Measurements from ENCODE around the gene KEL. TPM values are rescaled to one million over a fixed set of nuclear protein-coding genes. Genes with fewer than 3 reads are reported as not detected.

The KEL gene
- polyA plus RNA-seq, 3 donors from 2014 or later, result not detected

DNA sequence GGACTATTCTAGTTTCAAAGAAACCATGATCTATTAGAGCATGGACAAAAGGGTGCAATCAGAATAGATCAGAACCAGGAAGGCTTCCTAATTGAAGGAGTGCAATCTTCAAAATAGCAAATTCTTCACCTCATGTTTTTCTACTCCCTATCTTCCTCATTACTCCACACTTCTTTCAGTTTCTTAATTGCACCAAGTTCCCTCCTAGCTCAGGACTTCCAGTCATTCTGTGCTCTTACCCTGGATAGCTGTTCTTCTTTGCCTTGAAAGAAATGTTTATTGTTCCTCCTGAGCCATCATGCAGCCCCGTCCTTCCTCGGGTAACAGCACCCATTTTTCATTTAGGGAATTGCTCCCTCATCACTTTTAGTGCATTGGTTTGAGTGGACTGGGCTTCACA is 51.7 kb downstream of the KEL start:
- no peaks in the 10 kb centered on the region for H3K36me3 Mint-ChIP-seq
- peaks cover 2 to 8% (median 3%) of the 10 kb centered on the region in 3 donors for H3K27me3 Mint-ChIP-seq (ENCODE audit: low read depth in 3 of 3)
- peaks cover 0 to 1% of the 10 kb centered on the region in 2 donors for H3K4me1 Mint-ChIP-seq
- no peak overlapping the region for H3K4me3 Mint-ChIP-seq
- no peaks in the 10 kb centered on the region for H3K9me3 Mint-ChIP-seq
- H3K27ac Mint-ChIP-seq, result no peak overlapping the region
- DNase-seq, result no peak

DNA sequence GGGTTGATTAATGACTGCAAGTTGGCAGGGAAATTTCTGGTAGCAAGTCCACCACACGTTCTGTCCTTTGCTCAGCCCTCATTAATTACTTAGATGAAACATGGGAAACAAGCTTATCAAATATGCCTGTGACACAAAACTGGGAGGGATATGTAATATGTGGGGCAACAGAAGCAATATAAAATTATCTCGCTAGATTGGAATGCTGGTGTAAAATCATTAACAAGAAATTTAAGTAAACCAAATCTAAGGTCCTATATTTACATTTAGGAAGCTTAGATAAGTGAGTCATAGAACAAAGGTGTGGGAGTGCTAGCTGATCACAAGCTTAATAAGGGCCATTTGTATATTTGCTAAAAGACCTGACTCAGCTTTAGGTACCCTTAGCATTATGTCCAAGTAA is 52.1 kb downstream of the KEL start:
- DNase-seq, result no peak
- no peak overlapping the region for H3K4me3 Mint-ChIP-seq
- peaks cover 0 to 1% of the 10 kb centered on the region in 2 donors for H3K4me1 Mint-ChIP-seq
- H3K27ac Mint-ChIP-seq, result no peak overlapping the region
- no peaks in the 10 kb centered on the region for H3K36me3 Mint-ChIP-seq
- peaks cover 2 to 8% (median 3%) of the 10 kb centered on the region in 3 donors for H3K27me3 Mint-ChIP-seq (ENCODE audit: low read depth in 3 of 3)
- H3K9me3 Mint-ChIP-seq, result no peaks in the 10 kb centered on the region

DNA sequence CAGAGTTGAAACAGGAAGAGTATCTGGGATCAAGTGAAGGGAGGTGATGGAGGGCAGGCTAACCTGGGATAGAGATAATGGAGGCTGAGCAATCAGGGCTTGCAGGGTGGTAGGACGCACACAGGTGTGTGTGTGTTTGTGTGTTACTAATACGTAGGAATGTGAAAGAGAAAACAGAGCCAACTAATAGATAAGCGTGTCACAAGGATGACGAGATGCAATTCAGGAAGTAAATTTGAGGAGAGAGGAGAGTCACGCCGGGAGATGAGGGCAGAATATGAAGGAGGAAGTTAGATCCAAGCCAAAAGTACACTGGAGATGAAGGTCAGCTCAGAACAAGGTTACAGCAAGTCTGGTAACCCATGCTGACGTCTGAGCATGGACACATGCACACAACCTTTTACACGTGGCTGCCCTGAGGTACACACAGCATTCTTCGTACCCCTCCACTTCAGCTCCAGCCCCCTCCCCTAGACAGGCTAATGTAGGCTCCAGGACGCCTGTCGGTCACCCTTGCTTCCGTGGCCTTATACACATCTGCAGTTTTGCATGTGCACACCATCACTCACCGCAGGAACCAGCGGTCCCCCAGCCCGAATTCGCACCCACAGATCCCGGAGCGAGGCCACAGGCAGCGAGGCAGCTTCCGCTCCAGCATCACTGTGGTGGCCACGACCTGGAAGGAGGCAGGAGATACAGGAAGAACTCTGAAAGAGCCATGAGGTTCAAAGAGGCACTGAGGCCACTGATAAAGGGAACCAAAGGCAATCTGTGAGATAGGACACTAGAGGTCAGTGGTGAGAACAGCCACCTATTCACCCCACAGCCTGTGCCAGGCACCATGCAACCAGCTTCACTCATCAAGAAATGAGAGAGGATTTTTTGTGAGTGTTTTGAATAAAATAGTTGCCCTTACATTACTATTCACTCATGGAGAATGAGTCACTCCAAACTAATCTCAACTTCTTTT is 53.0 kb downstream of the KEL start:
- Mint-ChIP-seq H3K27me3 (ENCODE audit: low read depth in 3 of 3) (peaks cover 2 to 8% (median 3%) of the 10 kb centered on the region in 3 donors), H3K4me3 (no peak overlapping the region)
- DNase-seq, result no peak

DNA sequence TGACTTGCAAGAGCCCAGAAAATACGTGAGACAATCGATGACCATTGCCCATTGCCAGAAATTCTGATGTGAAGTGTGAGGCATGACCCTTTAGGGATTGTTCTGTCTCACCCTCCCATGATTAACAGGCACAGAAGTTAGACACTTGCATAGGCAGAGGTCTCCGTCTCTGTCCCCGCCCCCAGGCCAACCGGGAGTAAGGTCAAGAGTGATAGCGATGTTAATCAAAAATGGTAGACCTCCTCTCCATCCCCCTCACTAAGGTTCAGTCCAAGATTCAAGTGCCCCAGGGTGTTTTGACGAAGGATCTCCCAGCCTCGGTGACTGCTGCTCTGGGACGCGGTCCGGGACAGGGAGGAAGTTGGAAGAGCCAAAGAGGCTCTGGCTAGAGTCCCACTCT is 53.9 kb downstream of the KEL start:
- Mint-ChIP-seq H3K4me1 (peaks cover 0 to 1% of the 10 kb centered on the region in 2 donors), H3K27me3 (ENCODE audit: low read depth in 3 of 3) (peaks cover 2 to 8% (median 2%) of the 10 kb centered on the region in 3 donors), H3K4me3 (no peak overlapping the region)

More for the DNA sequence above, 53.0 kb downstream of the KEL start:
- H3K27ac Mint-ChIP-seq, result no peak overlapping the region
- H3K36me3 Mint-ChIP-seq, result no peaks in the 10 kb centered on the region
- peaks cover 0 to 1% of the 10 kb centered on the region in 2 donors for H3K4me1 Mint-ChIP-seq
- no peaks in the 10 kb centered on the region for H3K9me3 Mint-ChIP-seq

DNA sequence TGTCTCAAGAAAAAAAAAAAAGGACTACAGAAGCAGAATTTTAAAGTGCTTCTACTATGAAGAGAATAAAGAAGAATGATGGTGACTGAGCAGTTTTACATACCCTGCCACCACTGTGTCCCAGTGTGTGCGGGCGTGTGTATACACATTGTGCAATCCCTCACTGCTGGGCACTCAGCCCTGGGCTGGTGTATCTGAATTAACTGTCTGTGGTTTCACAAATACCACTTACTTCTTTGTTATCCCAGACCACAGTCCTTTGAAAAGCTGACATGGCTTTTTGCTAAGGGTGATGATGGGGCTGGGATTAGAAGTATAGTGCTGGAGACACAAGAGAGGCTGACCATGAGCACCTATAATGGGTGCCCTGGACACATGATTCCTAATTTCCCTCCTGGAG is 55.5 kb downstream of the KEL start:
- Mint-ChIP-seq H3K9me3 (no peaks in the 10 kb centered on the region), H3K4me1 (peaks cover 0 to 1% of the 10 kb centered on the region in 2 donors), H3K4me3 (no peak overlapping the region), H3K36me3 (no peaks in the 10 kb centered on the region), H3K27me3 (ENCODE audit: low read depth in 3 of 3) (peaks cover 2 to 15% (median 2%) of the 10 kb centered on the region in 3 donors), H3K27ac (no peak overlapping the region)
- no peak for DNase-seq

More for the DNA sequence above, 53.9 kb downstream of the KEL start:
- Mint-ChIP-seq H3K9me3 (no peaks in the 10 kb centered on the region), H3K36me3 (no peaks in the 10 kb centered on the region), H3K27ac (no peak overlapping the region)
- DNase-seq, result no peak

DNA sequence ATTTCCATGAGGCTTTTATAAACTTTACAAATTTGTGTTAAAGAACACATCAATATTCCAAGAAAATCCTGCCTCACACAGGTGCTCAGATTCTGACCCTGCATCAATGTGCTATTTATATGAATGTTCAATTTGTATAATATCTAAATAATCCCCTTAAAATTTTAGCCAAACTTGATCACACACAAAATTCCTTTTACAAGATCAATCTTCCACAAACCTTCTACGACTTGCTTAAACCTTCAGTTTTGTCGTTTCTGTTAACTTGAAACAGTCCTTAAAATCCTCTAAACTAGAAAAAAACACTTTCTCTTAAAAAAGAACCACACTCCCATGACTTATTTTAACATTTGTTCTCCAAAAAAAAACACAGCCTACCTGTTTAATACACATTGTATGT is 56.4 kb downstream of the KEL start:
- DNase-seq, result no peak
- Mint-ChIP-seq H3K4me1 (peaks cover 0 to 1% of the 10 kb centered on the region in 2 donors), H3K4me3 (no peak overlapping the region), H3K36me3 (no peaks in the 10 kb centered on the region), H3K27me3 (ENCODE audit: low read depth in 3 of 3) (peaks cover 2 to 15% (median 2%) of the 10 kb centered on the region in 3 donors), H3K9me3 (no peaks in the 10 kb centered on the region), H3K27ac (no peak overlapping the region)

DNA sequence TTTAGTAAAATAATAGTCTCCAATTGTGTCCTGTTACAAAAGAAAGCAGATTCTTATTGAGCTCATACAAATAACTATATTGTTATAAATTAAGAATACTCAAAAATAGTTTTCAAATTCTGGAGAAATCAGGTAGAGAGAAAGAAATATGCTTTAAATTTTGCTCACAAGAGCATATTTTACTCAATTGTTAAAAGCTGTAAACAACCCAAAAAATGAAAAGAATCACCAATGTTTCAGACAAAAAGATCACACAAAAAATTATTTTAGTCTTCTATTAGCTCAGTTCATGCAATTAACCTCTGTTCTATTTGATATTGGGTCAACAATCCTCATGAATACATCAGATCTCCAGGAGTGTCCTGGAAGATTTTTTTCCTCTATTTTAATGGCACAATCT is 58.0 kb downstream of the KEL start:
- Mint-ChIP-seq H3K36me3 (no peaks in the 10 kb centered on the region), H3K27ac (no peak overlapping the region), H3K9me3 (no peaks in the 10 kb centered on the region), H3K27me3 (ENCODE audit: low read depth in 3 of 3) (peaks cover 2 to 19% (median 2%) of the 10 kb centered on the region in 3 donors), H3K4me1 (peaks cover 0 to 1% of the 10 kb centered on the region in 2 donors), H3K4me3 (no peak overlapping the region)
- DNase-seq, result no peak

DNA sequence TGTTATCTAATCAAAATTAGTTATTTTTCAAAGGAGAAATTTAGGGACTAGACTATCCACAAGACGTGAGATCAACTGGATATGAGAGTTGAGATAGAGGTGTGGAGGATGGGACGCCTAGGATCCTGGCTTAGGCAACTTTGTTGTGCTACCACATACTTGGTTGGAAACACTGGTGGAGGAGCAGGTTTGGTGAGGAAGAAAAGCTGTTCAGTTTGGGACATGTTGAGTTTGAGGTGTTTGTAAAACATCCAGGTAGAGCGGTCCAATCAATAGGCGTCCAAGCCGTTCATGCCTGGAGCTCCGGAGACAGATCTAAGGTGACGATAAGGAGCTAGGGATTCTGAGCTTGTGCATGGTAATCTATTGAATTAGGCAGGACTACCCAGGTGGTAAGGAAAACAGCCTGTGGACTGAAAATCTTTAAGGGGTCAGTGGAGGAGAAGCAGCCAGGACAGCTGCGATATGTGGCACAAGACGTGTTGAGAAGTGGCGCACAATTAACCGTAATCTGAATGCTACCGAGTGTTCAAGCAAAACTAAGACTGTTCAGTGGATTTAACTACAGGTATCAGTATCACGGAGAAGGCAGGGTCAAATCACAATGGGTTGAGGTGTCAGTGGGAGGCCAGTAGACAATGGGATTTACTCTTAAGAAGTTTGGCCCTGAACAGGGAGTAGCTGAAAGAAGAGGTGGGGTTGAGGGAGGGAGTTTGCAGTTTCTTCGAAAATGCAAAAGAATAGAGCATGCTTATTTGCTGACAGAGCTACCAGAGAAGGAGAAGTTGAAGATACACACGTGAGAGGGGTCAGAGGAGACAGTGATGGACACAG is 60.5 kb downstream of the KEL start:
- no peak for DNase-seq
- H3K9me3 Mint-ChIP-seq, result no peaks in the 10 kb centered on the region
- no peak overlapping the region for H3K27ac Mint-ChIP-seq
- peaks cover 2 to 13% (median 3%) of the 10 kb centered on the region in 3 donors for H3K27me3 Mint-ChIP-seq (ENCODE audit: low read depth in 3 of 3)
- H3K36me3 Mint-ChIP-seq, result no peaks in the 10 kb centered on the region
- H3K4me1 Mint-ChIP-seq, result no peaks in the 10 kb centered on the region
- no peak overlapping the region for H3K4me3 Mint-ChIP-seq

DNA sequence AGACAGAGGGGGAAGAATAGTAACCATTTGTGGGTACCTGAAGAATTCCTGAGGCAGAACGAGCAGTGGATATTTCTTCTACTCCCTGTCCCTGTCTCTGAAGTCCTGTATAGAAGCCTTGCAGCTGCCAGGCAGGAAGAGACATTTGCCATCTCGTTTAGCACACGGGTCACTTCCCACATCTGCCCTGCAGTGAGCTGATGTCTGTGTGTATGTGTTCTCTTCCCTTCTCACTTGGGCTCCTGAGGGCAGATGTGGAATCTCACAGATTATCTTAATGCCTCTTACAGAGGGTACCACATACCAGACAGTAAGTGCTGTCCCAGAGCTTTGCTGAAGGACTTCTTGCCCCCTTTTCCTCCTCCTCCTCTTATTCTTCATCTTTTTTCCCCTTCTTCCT is 62.5 kb downstream of the KEL start:
- Mint-ChIP-seq H3K27me3 (ENCODE audit: low read depth in 3 of 3) (peaks cover 2 to 11% (median 2%) of the 10 kb centered on the region in 3 donors), H3K36me3 (no peaks in the 10 kb centered on the region), H3K4me3 (no peak overlapping the region), H3K27ac (no peak overlapping the region), H3K4me1 (no peaks in the 10 kb centered on the region), H3K9me3 (no peaks in the 10 kb centered on the region)
- DNase-seq, result no peak

DNA sequence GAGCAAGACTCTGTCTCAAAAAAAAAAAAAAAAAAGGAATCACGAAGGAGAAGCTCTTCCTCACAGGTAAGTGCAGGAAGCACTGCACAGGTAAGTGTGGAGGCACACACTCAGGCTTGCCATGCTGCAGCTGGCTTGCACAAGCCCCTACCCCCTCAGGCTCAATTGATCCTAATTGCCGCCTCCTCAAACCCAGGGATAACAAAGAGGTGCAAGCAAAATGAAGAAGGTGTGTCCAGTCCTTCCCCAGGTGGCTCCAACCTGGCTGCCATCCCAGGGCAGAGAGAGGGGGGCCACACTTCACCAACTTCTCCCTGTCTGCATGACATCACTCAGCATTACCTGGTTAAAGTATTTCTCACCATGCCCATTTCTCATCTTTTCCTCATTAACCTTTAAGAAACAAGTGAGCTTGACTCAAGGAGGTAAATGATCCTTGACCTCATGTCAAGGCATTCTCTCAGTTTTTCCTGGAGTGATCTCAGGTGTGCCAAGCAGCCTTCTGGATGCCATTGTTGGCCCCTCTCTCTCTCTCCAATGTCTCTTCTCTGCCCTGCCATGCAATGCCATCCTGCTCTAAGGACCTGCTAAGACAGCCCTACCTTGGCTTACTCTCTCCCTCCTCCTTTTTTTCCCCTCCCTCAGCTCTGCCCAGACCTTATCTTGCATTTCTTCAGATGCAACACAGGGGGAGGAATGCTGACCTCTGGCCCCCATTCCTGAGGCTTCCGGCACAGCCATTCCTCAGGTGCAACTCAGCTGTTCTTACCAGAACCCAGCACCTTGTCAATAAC is 63.6 kb downstream of the KEL start:
- Mint-ChIP-seq H3K27me3 (ENCODE audit: low read depth in 3 of 3) (peaks cover 2 to 14% (median 2%) of the 10 kb centered on the region in 3 donors), H3K4me1 (no peaks in the 10 kb centered on the region), H3K4me3 (no peak overlapping the region), H3K27ac (no peak overlapping the region), H3K36me3 (no peaks in the 10 kb centered on the region), H3K9me3 (no peaks in the 10 kb centered on the region)
- no peak for DNase-seq

DNA sequence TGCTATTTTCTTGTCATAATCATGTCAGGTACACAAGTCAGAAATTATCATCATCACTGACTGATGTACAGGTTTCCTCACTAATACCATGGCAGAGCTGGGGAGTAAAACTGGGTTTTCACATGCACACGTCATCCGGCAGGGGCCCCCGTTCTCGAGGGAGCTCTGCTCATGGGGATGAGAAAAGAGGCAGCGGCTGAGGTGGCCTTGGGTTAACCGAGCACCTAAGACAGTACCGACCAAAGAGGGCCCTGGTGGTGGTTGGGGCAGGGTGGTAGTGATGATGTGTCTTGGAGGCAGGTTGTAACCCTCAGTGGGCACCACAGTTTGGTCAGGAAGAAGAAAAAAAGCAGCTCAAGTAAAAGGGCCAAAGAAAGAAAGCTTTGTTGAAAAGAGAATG is 64.5 kb downstream of the KEL start:
- Mint-ChIP-seq H3K27ac (no peak overlapping the region), H3K27me3 (ENCODE audit: low read depth in 3 of 3) (peaks cover 2 to 14% (median 2%) of the 10 kb centered on the region in 3 donors), H3K4me3 (no peak overlapping the region), H3K4me1 (no peaks in the 10 kb centered on the region), H3K36me3 (no peaks in the 10 kb centered on the region), H3K9me3 (no peaks in the 10 kb centered on the region)
- no peak for DNase-seq

DNA sequence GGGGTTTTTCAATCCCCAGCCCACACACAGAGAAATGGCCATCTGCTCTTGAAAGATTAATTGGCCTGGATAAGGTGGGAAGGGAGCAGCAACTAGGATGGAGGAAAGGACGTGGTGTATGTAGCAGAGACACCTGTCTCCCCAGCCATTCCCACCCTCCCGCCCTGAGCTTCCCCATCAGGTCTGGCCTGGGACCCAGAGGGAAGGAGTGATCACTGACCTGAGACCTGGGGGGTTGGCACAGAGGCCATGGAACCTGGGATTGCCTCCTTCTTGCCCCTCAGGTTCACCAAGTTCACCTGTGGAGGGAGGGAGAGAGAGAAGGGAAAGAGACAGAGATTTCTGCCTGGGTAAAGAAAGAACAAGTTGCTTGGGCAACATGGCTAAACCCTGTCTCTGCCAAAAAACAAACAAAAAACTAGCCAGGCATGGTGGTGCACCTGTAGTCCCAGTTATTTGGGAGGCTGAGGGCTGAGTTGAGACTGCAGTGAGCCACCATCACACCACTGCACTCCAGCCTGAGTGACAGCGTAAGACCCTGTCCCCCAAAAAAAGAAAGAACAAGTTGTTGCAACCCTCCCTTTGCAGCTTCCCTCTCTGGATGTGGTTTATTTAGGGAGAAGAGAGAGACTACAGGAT is 65.3 kb downstream of the KEL start:
- Mint-ChIP-seq H3K27ac (no peak overlapping the region), H3K36me3 (no peaks in the 10 kb centered on the region), H3K27me3 (ENCODE audit: low read depth in 3 of 3) (peaks cover 2 to 9% (median 3%) of the 10 kb centered on the region in 3 donors), H3K9me3 (no peaks in the 10 kb centered on the region), H3K4me3 (no peak overlapping the region), H3K4me1 (no peaks in the 10 kb centered on the region)
- DNase-seq, result no peak

DNA sequence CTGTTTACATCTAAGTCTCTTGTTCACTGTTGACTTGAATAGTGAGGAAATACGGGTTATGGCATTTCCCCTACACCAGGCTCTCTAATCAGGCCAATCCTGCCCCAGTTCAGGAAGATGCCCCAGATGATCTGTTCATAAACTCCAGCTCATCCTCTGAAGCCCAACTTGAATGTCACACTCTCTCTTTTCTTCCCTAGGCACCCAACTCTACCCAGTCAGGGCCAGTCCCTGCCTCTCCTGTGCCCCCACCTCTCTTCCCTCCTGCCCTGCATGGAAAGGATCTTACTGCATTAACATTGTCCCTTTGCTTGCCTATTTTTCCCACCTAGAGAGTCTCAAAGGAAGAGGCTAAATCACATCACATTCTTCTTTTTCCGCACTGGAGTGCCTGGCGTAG is 66.0 kb downstream of the KEL start:
- no peak for DNase-seq
- Mint-ChIP-seq H3K27ac (no peak overlapping the region), H3K27me3 (ENCODE audit: low read depth in 3 of 3) (peaks cover 2 to 7% (median 3%) of the 10 kb centered on the region in 3 donors), H3K36me3 (no peaks in the 10 kb centered on the region), H3K4me3 (no peak overlapping the region), H3K9me3 (no peaks in the 10 kb centered on the region), H3K4me1 (no peaks in the 10 kb centered on the region)

Measured in immature natural killer cell (primary cell).